K562 (cell line): ENCODE data around the gene IBA57. TPM values are rescaled to one million over a fixed set of nuclear protein-coding genes. Genes with fewer than 3 reads are reported as not detected.

Source experiments
- NCOA6 ChIP-seq: fragments of 450-650 bp; IDR thresholded peaks from 2 replicates; pipeline ENCODE4 v1.6.1; 2017; ENCODE audit warnings: mild to moderate bottlenecking
- NFYB ChIP-seq: IDR thresholded peaks from 2 replicates; pipeline ENCODE4 v1.6.1; 2011; ENCODE audit warnings: mild to moderate bottlenecking, moderate library complexity; ENCODE audit not compliant: insufficient read length; ENCODE audit errors: extremely low read depth
- ZNF77 ChIP-seq: fragments of 250-450 bp; sonication (Bioruptor Pico); IDR thresholded peaks from 2 replicates; pipeline ENCODE4 v1.5.0; 2020
- polyA plus RNA-seq, 8 experiments: library from polyadenylated mRNA; depleted of rRNA in 4 of 8; stranded (reverse) in 5 of 8; unstranded in 3 of 8; fragments of >200 nt; fragmentation: Nextera tagmentation in 2 of 8; fragmentation: Illumina TruSeq in 1 of 8; extraction: Ambion mirVana in 2 of 8; extraction: Trizol in 1 of 8; gene quantifications; 2 replicates each; pipeline versions ENCODE4 v1.2.1 to v1.2.3, GENCODE V29; 2011 to 2014; ENCODE audit warnings: inconsistent platforms in 1 of 8, missing spikeins in 1 of 8
- total RNA-seq, 7 experiments: library from RNA; depleted of rRNA in 6 of 7; stranded (reverse); fragments of >200 nt in 6 of 7; fragmentation: Illumina TruSeq in 2 of 7; extraction: Trizol in 2 of 7; gene quantifications; 2 replicates each; pipeline versions ENCODE4 v1.2.1 to v1.2.3, GENCODE V29; 2011 to 2021; ENCODE audit warnings: low replicate concordance in 1 of 7
- TF ChIP-seq, protein P1 (sequence below), 2 experiments: fragments of 450-650 bp in 1 of 2; sonication (generic) in 1 of 2; formaldehyde crosslinking in 1 of 2; IDR thresholded peaks; 2 replicates each; pipeline versions ENCODE4 v1.7.1 to v1.9.0; 2016 to 2022; ENCODE audit warnings: inconsistent platforms in 1 of 2, mild to moderate bottlenecking in 1 of 2, missing genetic modification reagents in 1 of 2

IBA57 gene
- total and polyA plus RNA-seq, 9 of the 15 experiments (the other 6 are each of a cell fraction or from before 2014, with no cell fraction given) = 0.77 to 15.5 (median 2.7) TPM

GRCh38 chr1:228181645-228182034 lies 16.0 kb downstream of the IBA57 start (continued):
- TF ChIP-seq, protein P1, sequence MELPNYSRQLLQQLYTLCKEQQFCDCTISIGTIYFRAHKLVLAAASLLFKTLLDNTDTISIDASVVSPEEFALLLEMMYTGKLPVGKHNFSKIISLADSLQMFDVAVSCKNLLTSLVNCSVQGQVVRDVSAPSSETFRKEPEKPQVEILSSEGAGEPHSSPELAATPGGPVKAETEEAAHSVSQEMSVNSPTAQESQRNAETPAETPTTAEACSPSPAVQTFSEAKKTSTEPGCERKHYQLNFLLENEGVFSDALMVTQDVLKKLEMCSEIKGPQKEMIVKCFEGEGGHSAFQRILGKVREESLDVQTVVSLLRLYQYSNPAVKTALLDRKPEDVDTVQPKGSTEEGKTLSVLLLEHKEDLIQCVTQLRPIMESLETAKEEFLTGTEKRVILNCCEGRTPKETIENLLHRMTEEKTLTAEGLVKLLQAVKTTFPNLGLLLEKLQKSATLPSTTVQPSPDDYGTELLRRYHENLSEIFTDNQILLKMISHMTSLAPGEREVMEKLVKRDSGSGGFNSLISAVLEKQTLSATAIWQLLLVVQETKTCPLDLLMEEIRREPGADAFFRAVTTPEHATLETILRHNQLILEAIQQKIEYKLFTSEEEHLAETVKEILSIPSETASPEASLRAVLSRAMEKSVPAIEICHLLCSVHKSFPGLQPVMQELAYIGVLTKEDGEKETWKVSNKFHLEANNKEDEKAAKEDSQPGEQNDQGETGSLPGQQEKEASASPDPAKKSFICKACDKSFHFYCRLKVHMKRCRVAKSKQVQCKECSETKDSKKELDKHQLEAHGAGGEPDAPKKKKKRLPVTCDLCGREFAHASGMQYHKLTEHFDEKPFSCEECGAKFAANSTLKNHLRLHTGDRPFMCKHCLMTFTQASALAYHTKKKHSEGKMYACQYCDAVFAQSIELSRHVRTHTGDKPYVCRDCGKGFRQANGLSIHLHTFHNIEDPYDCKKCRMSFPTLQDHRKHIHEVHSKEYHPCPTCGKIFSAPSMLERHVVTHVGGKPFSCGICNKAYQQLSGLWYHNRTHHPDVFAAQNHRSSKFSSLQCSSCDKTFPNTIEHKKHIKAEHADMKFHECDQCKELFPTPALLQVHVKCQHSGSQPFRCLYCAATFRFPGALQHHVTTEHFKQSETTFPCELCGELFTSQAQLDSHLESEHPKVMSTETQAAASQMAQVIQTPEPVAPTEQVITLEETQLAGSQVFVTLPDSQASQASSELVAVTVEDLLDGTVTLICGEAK (IDR thresholded peaks at IDR 0.05) = no peak
- TF ChIP-seq, protein P1 (CRISPR knock-in tag; IDR thresholded peaks at IDR 0.05) = no peak
- TF ChIP-seq NCOA6 (no peak), NFYB (no peak), ZNF77 (no peak)
